Breast epithelium (tissue), 3 donors: ENCODE results near the gene DSG2.

ENCODE experiments used
- CTCF ChIP-seq, 3 donors: fragments of 450-650 bp; IDR thresholded peaks; one replicate each; pipeline ENCODE4 v1.5.1; 2016 to 2017; ENCODE audit warnings: antibody characterized with exemption in 3 of 3, mild to moderate bottlenecking in 3 of 3, moderate library complexity in 3 of 3
- POLR2AphosphoS5 ChIP-seq, 3 donors: sonication (generic); formaldehyde crosslinking; IDR thresholded peaks; one replicate each; pipeline ENCODE4 v1.6.1; 2017; ENCODE audit warnings: antibody characterized with exemption in 3 of 3

GRCh38 chr18:31586616-31587015, 88.6 kb downstream of the DSG2 start:
- TF ChIP-seq POLR2AphosphoS5 (IDR thresholded peaks at IDR 0.05) (no peak), CTCF (IDR thresholded peaks at IDR 0.05) (no peak)
